ENCODE data around the gene SLC38A5.
"Not testable (repeated sequence)": the region's sequence is repeated elsewhere in the genome, so short reads cannot be mapped to it uniquely, and the experiment has no call there.

The SLC38A5 gene

GRCh38 chrX:48459483-48459882 is 10.6 kb downstream of the SLC38A5 start:
- DNase-seq (ENCODE audit: low read depth) = no peak
- no peak overlapping the region for H3K4me3 ChIP-seq (ENCODE audit: low read depth, low read length)
- in situ Hi-C loops (cut with HindIII; ENCODE audit: low sequenced_read_pairs) = no loop called here
- no peak for TF ChIP-seq CTCF (IDR thresholded peaks at IDR 0.05; ENCODE audit: low read depth, low read length, missing control alignments)

- in situ Hi-C loops (cut with HindIII; ENCODE audit: low sequenced_read_pairs) = no loop called here
- no peak for DNase-seq (ENCODE audit: low read depth)
- H3K4me3 ChIP-seq (ENCODE audit: low read depth, low read length) = no peak overlapping the region
- no peak for TF ChIP-seq CTCF (IDR thresholded peaks at IDR 0.05; ENCODE audit: low read depth, low read length, missing control alignments)
Measured at GRCh38 chrX:48458711-48459110, 11.3 kb downstream of the SLC38A5 start.

- H3K4me3 ChIP-seq (ENCODE audit: low read depth, low read length) = no peak overlapping the region
- DNase-seq (ENCODE audit: low read depth) = no peak
- in situ Hi-C loops (cut with HindIII; ENCODE audit: low sequenced_read_pairs) = no loop called here
- TF ChIP-seq CTCF (IDR thresholded peaks at IDR 0.05; ENCODE audit: low read depth, low read length, missing control alignments) = no peak
Measured at GRCh38 chrX:48456628-48457331, 13.3 kb downstream of the SLC38A5 start.

- in situ Hi-C loops (cut with HindIII; ENCODE audit: low sequenced_read_pairs) = no loop called here
- no peak overlapping the region for H3K4me3 ChIP-seq (ENCODE audit: low read depth, low read length)
- no peak for DNase-seq (ENCODE audit: low read depth)
- TF ChIP-seq CTCF (IDR thresholded peaks at IDR 0.05; ENCODE audit: low read depth, low read length, missing control alignments) = no peak
Measured at GRCh38 chrX:48451708-48452107, 18.4 kb downstream of the SLC38A5 start.

- in situ Hi-C loops (cut with HindIII; ENCODE audit: low sequenced_read_pairs) = no loop called here
- TF ChIP-seq CTCF (IDR thresholded peaks at IDR 0.05; ENCODE audit: low read depth, low read length, missing control alignments) = no peak
- H3K4me3 ChIP-seq (ENCODE audit: low read depth, low read length) = no peak overlapping the region
- no peak for DNase-seq (ENCODE audit: low read depth)
Measured at GRCh38 chrX:48450076-48450475, 20.0 kb downstream of the SLC38A5 start.

- H3K4me3 ChIP-seq (ENCODE audit: low read depth, low read length); in situ Hi-C loops (cut with HindIII; ENCODE audit: low sequenced_read_pairs); DNase-seq (ENCODE audit: low read depth): not testable (repeated sequence)
Measured at GRCh38 chrX:48447201-48447600, 22.9 kb downstream of the SLC38A5 start.

- DNase-seq (ENCODE audit: low read depth); in situ Hi-C loops (cut with HindIII; ENCODE audit: low sequenced_read_pairs): not testable (repeated sequence)
Measured at GRCh38 chrX:48433713-48434112, 36.3 kb downstream of the SLC38A5 start.

GRCh38 chrX:48430166-48430565 is 39.9 kb downstream of the SLC38A5 start:
- H3K4me3 ChIP-seq (ENCODE audit: low read depth, low read length); DNase-seq (ENCODE audit: low read depth); in situ Hi-C loops (cut with HindIII; ENCODE audit: low sequenced_read_pairs): not testable (repeated sequence)

More at GRCh38 chrX:48433713-48434112, 36.3 kb downstream of the SLC38A5 start:
- not testable (repeated sequence) for H3K4me3 ChIP-seq (ENCODE audit: low read depth, low read length)

- DNase-seq (ENCODE audit: low read depth); in situ Hi-C loops (cut with HindIII; ENCODE audit: low sequenced_read_pairs); H3K4me3 ChIP-seq (ENCODE audit: low read depth, low read length): not testable (repeated sequence)
Measured at GRCh38 chrX:48429606-48430005, 40.5 kb downstream of the SLC38A5 start.

- H3K4me3 ChIP-seq (ENCODE audit: low read depth, low read length); in situ Hi-C loops (cut with HindIII; ENCODE audit: low sequenced_read_pairs); DNase-seq (ENCODE audit: low read depth): not testable (repeated sequence)
Measured at GRCh38 chrX:48427027-48427716, 42.9 kb downstream of the SLC38A5 start.

GRCh38 chrX:48411860-48412259 is 58.2 kb downstream of the SLC38A5 start, which contains the start of gene SSX4B:
SSX4B (minus strand) TSS chrX:48411960; CDS start chrX:48411372, 588 bp downstream.
- H3K4me3 ChIP-seq (ENCODE audit: low read depth, low read length); DNase-seq (ENCODE audit: low read depth); in situ Hi-C loops (cut with HindIII; ENCODE audit: low sequenced_read_pairs): not testable (repeated sequence)

All from astrocyte of the cerebellum (primary cell).